Ishikawa (cell line): Measurements from ENCODE around the gene ABCA8.

Experiments
- CEBPB ChIP-seq: IDR thresholded peaks from 2 replicates; pipeline ENCODE4 v1.6.1; 2012
- CREB1 ChIP-seq: IDR thresholded peaks from 2 replicates; pipeline ENCODE4 v1.6.1; 2012; ENCODE audit warnings: low read depth
- EGR1 ChIP-seq: IDR thresholded peaks from 2 replicates; pipeline ENCODE4 v1.6.1; 2012
- EP300 ChIP-seq: IDR thresholded peaks from 2 replicates; pipeline ENCODE4 v1.6.1; 2012; ENCODE audit warnings: borderline replicate concordance
- FOXM1 ChIP-seq: IDR thresholded peaks from 2 replicates; pipeline ENCODE4 v1.6.1; 2012; ENCODE audit warnings: low read depth, borderline replicate concordance
- NFIC ChIP-seq: IDR thresholded peaks from 2 replicates; pipeline ENCODE4 v1.6.1; 2012
- RAD21 ChIP-seq: IDR thresholded peaks from 2 replicates; pipeline ENCODE4 v1.6.1; 2012; ENCODE audit warnings: low read depth
- TAF1 ChIP-seq: IDR thresholded peaks from 2 replicates; pipeline ENCODE4 v1.6.1; 2012; ENCODE audit warnings: low read depth, mild to moderate bottlenecking
- TEAD4 ChIP-seq: IDR thresholded peaks from 2 replicates; pipeline ENCODE4 v1.6.1; 2012
- YY1 ChIP-seq: IDR thresholded peaks from 2 replicates; pipeline ENCODE4 v1.6.1; 2012; ENCODE audit warnings: low read depth
- ZBTB7A ChIP-seq: IDR thresholded peaks from 2 replicates; pipeline ENCODE4 v1.6.1; 2012; ENCODE audit warnings: low read depth
- TF ChIP-seq, protein P1 (sequence below): IDR thresholded peaks from 2 replicates; pipeline ENCODE4 v1.6.1; 2012; ENCODE audit warnings: low read depth, mild to moderate bottlenecking
- TF ChIP-seq, protein P2 (sequence below): IDR thresholded peaks from 2 replicates; pipeline ENCODE4 v1.6.1; 2012

DNA sequence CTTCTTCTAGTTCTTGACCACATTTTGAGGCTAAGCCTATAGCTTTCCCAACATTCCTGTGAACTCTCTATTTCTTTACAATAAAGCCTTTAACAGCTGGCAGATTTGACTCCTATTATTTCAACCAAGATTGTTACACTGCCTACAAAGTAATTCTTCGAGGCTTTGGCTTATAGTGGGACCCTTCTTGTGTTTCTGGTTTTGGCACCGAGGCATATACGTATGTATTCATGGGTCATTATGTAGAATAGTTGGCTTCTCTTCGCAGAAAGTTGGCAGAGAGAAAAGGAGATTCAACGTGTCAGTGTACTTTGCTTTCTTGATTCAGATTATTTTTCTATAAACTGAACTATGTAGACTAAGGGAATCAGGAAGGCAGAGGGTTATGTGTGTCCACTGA, 102.2 kb downstream of the ABCA8 start:
- TF ChIP-seq, protein P1, sequence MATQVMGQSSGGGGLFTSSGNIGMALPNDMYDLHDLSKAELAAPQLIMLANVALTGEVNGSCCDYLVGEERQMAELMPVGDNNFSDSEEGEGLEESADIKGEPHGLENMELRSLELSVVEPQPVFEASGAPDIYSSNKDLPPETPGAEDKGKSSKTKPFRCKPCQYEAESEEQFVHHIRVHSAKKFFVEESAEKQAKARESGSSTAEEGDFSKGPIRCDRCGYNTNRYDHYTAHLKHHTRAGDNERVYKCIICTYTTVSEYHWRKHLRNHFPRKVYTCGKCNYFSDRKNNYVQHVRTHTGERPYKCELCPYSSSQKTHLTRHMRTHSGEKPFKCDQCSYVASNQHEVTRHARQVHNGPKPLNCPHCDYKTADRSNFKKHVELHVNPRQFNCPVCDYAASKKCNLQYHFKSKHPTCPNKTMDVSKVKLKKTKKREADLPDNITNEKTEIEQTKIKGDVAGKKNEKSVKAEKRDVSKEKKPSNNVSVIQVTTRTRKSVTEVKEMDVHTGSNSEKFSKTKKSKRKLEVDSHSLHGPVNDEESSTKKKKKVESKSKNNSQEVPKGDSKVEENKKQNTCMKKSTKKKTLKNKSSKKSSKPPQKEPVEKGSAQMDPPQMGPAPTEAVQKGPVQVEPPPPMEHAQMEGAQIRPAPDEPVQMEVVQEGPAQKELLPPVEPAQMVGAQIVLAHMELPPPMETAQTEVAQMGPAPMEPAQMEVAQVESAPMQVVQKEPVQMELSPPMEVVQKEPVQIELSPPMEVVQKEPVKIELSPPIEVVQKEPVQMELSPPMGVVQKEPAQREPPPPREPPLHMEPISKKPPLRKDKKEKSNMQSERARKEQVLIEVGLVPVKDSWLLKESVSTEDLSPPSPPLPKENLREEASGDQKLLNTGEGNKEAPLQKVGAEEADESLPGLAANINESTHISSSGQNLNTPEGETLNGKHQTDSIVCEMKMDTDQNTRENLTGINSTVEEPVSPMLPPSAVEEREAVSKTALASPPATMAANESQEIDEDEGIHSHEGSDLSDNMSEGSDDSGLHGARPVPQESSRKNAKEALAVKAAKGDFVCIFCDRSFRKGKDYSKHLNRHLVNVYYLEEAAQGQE, result no peak
- TF ChIP-seq NFIC, result no peak
- TF ChIP-seq FOXM1, result no peak
- TF ChIP-seq RAD21, result no peak
- TF ChIP-seq, protein P2, sequence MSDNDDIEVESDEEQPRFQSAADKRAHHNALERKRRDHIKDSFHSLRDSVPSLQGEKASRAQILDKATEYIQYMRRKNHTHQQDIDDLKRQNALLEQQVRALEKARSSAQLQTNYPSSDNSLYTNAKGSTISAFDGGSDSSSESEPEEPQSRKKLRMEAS, result no peak
- no peak for TF ChIP-seq EP300
- no peak for TF ChIP-seq TAF1
- no peak for TF ChIP-seq CREB1
- no peak for TF ChIP-seq CEBPB
- TF ChIP-seq YY1, result no peak
- no peak for TF ChIP-seq ZBTB7A
- TF ChIP-seq EGR1, result no peak
- no peak for TF ChIP-seq TEAD4
